Thyroid gland (tissue), 4 donors: ENCODE measurements around the gene PDE6C. TPM values are rescaled to one million over a fixed set of nuclear protein-coding genes. Genes with fewer than 3 reads are reported as not detected.

ENCODE experiments used
- DNase-seq, 2 donors: peaks; one replicate each; pipeline ENCODE4 v3.0.0-alpha.2; 2019
- H3K27ac ChIP-seq, 3 donors: fragments of 200-600 bp; sonication (generic); 1 replicate in 2 of 3; 2 replicates in 1 of 3; pipeline ENCODE4 v1.5.1; 2016 to 2019; ENCODE audit warnings: mild to moderate bottlenecking in 1 of 3, moderate library complexity in 1 of 3
- H3K27me3 ChIP-seq: fragments of 200-600 bp; sonication (generic); one replicate; pipeline ENCODE4 v1.5.1; 2019
- H3K36me3 ChIP-seq, 2 donors: fragments of 200-600 bp; sonication (generic); one replicate each; pipeline ENCODE4 v1.5.1; 2016 to 2019
- H3K4me1 ChIP-seq, 2 donors: fragments of 200-600 bp; sonication (generic); one replicate each; pipeline ENCODE4 v1.5.1; 2017 to 2019
- H3K4me3 ChIP-seq, 3 donors: fragments of 200-600 bp; sonication (generic); replicated peaks in 1 of 3; 1 replicate in 2 of 3; 2 replicates in 1 of 3; pipeline ENCODE4 v1.5.1; 2016; ENCODE audit warnings: mild to moderate bottlenecking in 1 of 3
- H3K9me3 ChIP-seq: fragments of 200-600 bp; sonication (generic); one replicate; pipeline ENCODE4 v1.5.1; 2017
- CTCF ChIP-seq, 6 experiments: fragments of 200-600 bp in 3 of 6; fragments of 450-650 bp in 3 of 6; sonication (generic) in 3 of 6; IDR thresholded peaks; one replicate each; pipeline ENCODE4 v1.5.1; 2016 to 2019; ENCODE audit warnings: antibody characterized with exemption in 6 of 6, mild to moderate bottlenecking in 2 of 6, inconsistent platforms in 1 of 6, moderate library complexity in 1 of 6
- POLR2A ChIP-seq, 2 donors: fragments of 450-650 bp; IDR thresholded peaks; one replicate each; pipeline ENCODE4 v1.6.1; 2017; ENCODE audit warnings: antibody characterized with exemption in 2 of 2, mild to moderate bottlenecking in 2 of 2, moderate library complexity in 1 of 2
- WGBS, 2 donors: methylation state at CpG; one replicate each; pipeline ENCODE4 v1.1.5; 2017; 5-methylcytosine and 5-hydroxymethylcytosine counted together
- intact Hi-C: fragments of 100-400 bp; cut with DNase I; formaldehyde crosslinking; loops from one replicate; pipeline ENCODE4 v1.15.1; 2023
- total RNA-seq, 4 donors: library from RNA; depleted of rRNA; stranded (reverse); fragments of >200 nt; gene quantifications; one replicate each; pipeline ENCODE4 v1.2.3, GENCODE V29; 2016

The PDE6C gene
- total RNA-seq, 4 donors from 2014 or later: not detected

- intact Hi-C loops: no loop called here
- no peaks in the 10 kb centered on the region for H3K36me3 ChIP-seq
- no peaks in the 10 kb centered on the region for H3K9me3 ChIP-seq
- H3K4me3 ChIP-seq: no peak overlapping the region
- TF ChIP-seq POLR2A (IDR thresholded peaks at IDR 0.05) (no peak), CTCF (IDR thresholded peaks at IDR 0.05) (no peak)
- no peaks in the 10 kb centered on the region for H3K27me3 ChIP-seq
- DNase-seq: no peak
- 94 to 99% methylated on average over 4 of the region's 4 CpGs for WGBS, 2 donors
- no peaks in the 10 kb centered on the region for H3K4me1 ChIP-seq
- no peak overlapping the region for H3K27ac ChIP-seq
Measured at GRCh38 chr10:93593254-93593653, 19.1 kb upstream of the PDE6C start.

- Histone ChIP-seq H3K9me3 (no peaks in the 10 kb centered on the region), H3K4me3 (no peak overlapping the region), H3K27me3 (no peaks in the 10 kb centered on the region), H3K4me1 (no peaks in the 10 kb centered on the region), H3K27ac (no peak overlapping the region), H3K36me3 (no peaks in the 10 kb centered on the region)
- TF ChIP-seq POLR2A (IDR thresholded peaks at IDR 0.05) (no peak), CTCF (IDR thresholded peaks at IDR 0.05) (no peak)
- DNase-seq: no peak
- intact Hi-C loops: no loop called here
- 92% methylated on average over 11 to 18 of the region's 18 CpGs for WGBS, 2 donors
Measured at GRCh38 chr10:93593749-93594148, 18.6 kb upstream of the PDE6C start.

GRCh38 chr10:93594518-93594917 lies 17.8 kb upstream of the PDE6C start:
- Histone ChIP-seq H3K27me3 (no peaks in the 10 kb centered on the region), H3K4me3 (no peak overlapping the region), H3K4me1 (no peaks in the 10 kb centered on the region), H3K27ac (no peak overlapping the region), H3K36me3 (no peaks in the 10 kb centered on the region), H3K9me3 (no peaks in the 10 kb centered on the region)
- DNase-seq: no peak
- 73 to 77% methylated on average over 7 of the region's 7 CpGs for WGBS, 2 donors
- TF ChIP-seq CTCF (IDR thresholded peaks at IDR 0.05): no peak
- TF ChIP-seq POLR2A (IDR thresholded peaks at IDR 0.05): no peak
- intact Hi-C loops: no loop called here

- Histone ChIP-seq H3K27ac (no peak overlapping the region), H3K27me3 (no peaks in the 10 kb centered on the region), H3K4me1 (peaks cover 0 to under 1% of the 10 kb centered on the region in 2 donors), H3K4me3 (no peak overlapping the region), H3K36me3 (no peaks in the 10 kb centered on the region), H3K9me3 (no peaks in the 10 kb centered on the region)
- intact Hi-C loops: no loop called here
- 71 to 93% methylated on average over 3 to 5 of the region's 5 CpGs for WGBS, 2 donors
- DNase-seq: no peak
- TF ChIP-seq CTCF (IDR thresholded peaks at IDR 0.05): no peak
- TF ChIP-seq POLR2A (IDR thresholded peaks at IDR 0.05): no peak
Measured at GRCh38 chr10:93595378-93596161, 16.8 kb upstream of the PDE6C start.

GRCh38 chr10:93596539-93596938 lies 15.8 kb upstream of the PDE6C start:
- Histone ChIP-seq H3K27ac (no peak overlapping the region), H3K4me1 (peaks cover 3 to 11% of the 10 kb centered on the region in 2 donors), H3K27me3 (peaks cover 5% of the 10 kb centered on the region), H3K9me3 (no peaks in the 10 kb centered on the region), H3K4me3 (no peak overlapping the region), H3K36me3 (no peaks in the 10 kb centered on the region)
- intact Hi-C loops: no loop called here
- no peak for TF ChIP-seq POLR2A (IDR thresholded peaks at IDR 0.05)
- TF ChIP-seq CTCF (IDR thresholded peaks at IDR 0.05): no peak
- WGBS, 2 donors: 86 to 93% methylated on average over 3 to 4 of the region's 4 CpGs
- DNase-seq: no peak
